22Rv1 (cell line): ENCODE data around the gene C16orf78.

Experiments
- H3K27ac ChIP-seq: fragments of 450-650 bp; 2 replicates; pipeline ENCODE4 v1.5.1; 2017
- CTCF ChIP-seq: fragments of 450-650 bp; IDR thresholded peaks from 2 replicates; pipeline ENCODE4 v1.5.1; 2017; ENCODE audit warnings: mild to moderate bottlenecking
- ZFX ChIP-seq: fragments of 450-650 bp; IDR thresholded peaks from 2 replicates; pipeline ENCODE4 v1.6.1; 2017; ENCODE audit warnings: antibody characterized with exemption, borderline replicate concordance

Gene C16orf78

GRCh38 chr16:49427771-49428170 is 54.2 kb downstream of the C16orf78 start:
- no peak overlapping the region for H3K27ac ChIP-seq
- no peak for TF ChIP-seq ZFX
- TF ChIP-seq CTCF: no peak

- TF ChIP-seq CTCF (no peak), ZFX (no peak)
- no peak overlapping the region for H3K27ac ChIP-seq
Observed at GRCh38 chr16:49428808-49429207, 55.2 kb downstream of the C16orf78 start.

- TF ChIP-seq ZFX (no peak), CTCF (no peak)
- no peak overlapping the region for H3K27ac ChIP-seq
Observed at GRCh38 chr16:49431040-49431439, 57.4 kb downstream of the C16orf78 start.

GRCh38 chr16:49431591-49432290 is 58.1 kb downstream of the C16orf78 start:
- TF ChIP-seq ZFX: no peak
- TF ChIP-seq CTCF: no peak
- no peak overlapping the region for H3K27ac ChIP-seq

- H3K27ac ChIP-seq: no peak overlapping the region
- no peak for TF ChIP-seq ZFX
- TF ChIP-seq CTCF: no peak
Observed at GRCh38 chr16:49434733-49435132, 61.1 kb downstream of the C16orf78 start.

GRCh38 chr16:49436181-49436580 is 62.6 kb downstream of the C16orf78 start:
- TF ChIP-seq ZFX: no peak
- no peak for TF ChIP-seq CTCF
- H3K27ac ChIP-seq: no peak overlapping the region

- H3K27ac ChIP-seq: no peak overlapping the region
- TF ChIP-seq CTCF: no peak
- TF ChIP-seq ZFX: no peak
Observed at GRCh38 chr16:49437344-49437743, 63.7 kb downstream of the C16orf78 start.
